Chondrocyte (in vitro differentiated cells): ENCODE data around the gene GRK3. TPM values are rescaled to one million over a fixed set of nuclear protein-coding genes. Genes with fewer than 3 reads are reported as not detected.
"Not testable (repeated sequence)": the region's sequence is repeated elsewhere in the genome, so short reads cannot be mapped to it uniquely, and the experiment has no call there.

Source experiments
- DNase-seq: peaks from one replicate; pipeline ENCODE4 v3.0.0; 2021; ENCODE audit warnings: mixed read lengths, low spot score
- H3K27ac Mint-ChIP-seq: one replicate; pipeline ENCODE4 v1.8.0; 2021; ENCODE audit warnings: mild to moderate bottlenecking, moderate library complexity, mixed read lengths; ENCODE audit not compliant: unreplicated experiment
- H3K27me3 Mint-ChIP-seq: 2 replicates; pipeline ENCODE4 v1.8.0; 2021; ENCODE audit warnings: low read depth, mixed read lengths
- H3K36me3 Mint-ChIP-seq: 2 replicates; pipeline ENCODE4 v1.8.0; 2021; ENCODE audit warnings: low read depth, mixed read lengths
- H3K4me1 Mint-ChIP-seq: 2 replicates; pipeline ENCODE4 v1.8.0; 2021; ENCODE audit warnings: low read depth, mild to moderate bottlenecking, mixed read lengths
- H3K4me3 Mint-ChIP-seq: one replicate; pipeline ENCODE4 v1.8.0; 2021; ENCODE audit warnings: mild to moderate bottlenecking, moderate library complexity, mixed read lengths; ENCODE audit not compliant: unreplicated experiment
- H3K9me3 Mint-ChIP-seq: 2 replicates; pipeline ENCODE4 v1.8.0; 2021; ENCODE audit warnings: low read depth, mixed read lengths
- CTCF ChIP-seq: fragments of 200-600 bp; sonication (generic); IDR thresholded peaks from 2 replicates; pipeline ENCODE4 v1.5.0; 2021; ENCODE audit warnings: antibody characterized with exemption, mild to moderate bottlenecking, moderate library complexity
- total RNA-seq: library from RNA; stranded (reverse); gene quantifications from 3 replicates; pipeline ENCODE4 v1.2.1, GENCODE V29; 2021

Gene GRK3
- total RNA-seq, 1 donor from 2014 or later = 2.0 TPM

DNA sequence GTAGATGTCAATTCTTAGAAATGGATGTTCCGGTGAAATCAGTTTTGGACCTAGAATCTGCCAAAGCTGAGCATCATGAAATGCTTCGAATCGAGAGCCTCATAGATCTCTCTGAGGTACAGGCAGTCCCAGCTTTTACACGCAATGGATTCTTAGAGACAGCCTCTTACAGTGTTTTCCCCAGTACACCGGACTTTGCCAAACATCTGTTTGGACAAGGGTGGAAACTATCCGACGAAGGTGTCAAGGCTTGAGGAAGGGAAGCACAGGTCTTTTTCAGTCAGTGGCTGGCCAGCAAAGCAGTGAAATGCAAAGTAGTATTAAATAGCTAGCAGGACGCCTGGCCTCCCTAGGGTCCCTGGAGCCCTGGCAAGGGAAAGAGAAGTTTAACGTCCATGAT, 4.9 kb downstream of the GRK3 start:
- no peak for TF ChIP-seq CTCF
- DNase-seq = no peak
- no peak overlapping the region for H3K27ac Mint-ChIP-seq
- no peaks in the 10 kb centered on the region for H3K36me3 Mint-ChIP-seq
- no peaks in the 10 kb centered on the region for H3K9me3 Mint-ChIP-seq
- H3K4me1 Mint-ChIP-seq = peaks cover 6% of the 10 kb centered on the region
- H3K27me3 Mint-ChIP-seq = peaks cover 11% of the 10 kb centered on the region
- H3K4me3 Mint-ChIP-seq = no peak overlapping the region

DNA sequence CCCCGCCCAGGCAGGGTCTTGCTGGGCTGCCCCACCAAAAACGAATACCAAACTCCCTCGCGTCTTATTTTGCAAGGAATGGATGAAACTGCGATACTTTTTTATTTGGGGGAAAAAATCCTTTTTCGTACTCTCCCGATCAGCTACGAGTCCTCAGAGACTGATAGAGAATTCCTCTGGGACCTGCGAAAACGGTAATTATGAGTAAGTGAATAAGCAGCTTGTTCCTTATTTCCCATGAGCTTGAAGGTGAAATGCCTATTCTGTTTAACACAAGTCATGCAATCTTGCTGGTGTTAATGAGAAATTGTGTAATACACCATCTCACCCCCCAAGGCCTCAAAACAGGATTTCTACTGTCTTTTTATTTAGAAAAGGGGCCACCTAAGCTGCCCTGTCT, 5.5 kb downstream of the GRK3 start:
- TF ChIP-seq CTCF = no peak
- no peaks in the 10 kb centered on the region for H3K36me3 Mint-ChIP-seq
- H3K4me1 Mint-ChIP-seq = peaks cover 6% of the 10 kb centered on the region
- H3K4me3 Mint-ChIP-seq = no peak overlapping the region
- no peak overlapping the region for H3K27ac Mint-ChIP-seq
- no peaks in the 10 kb centered on the region for H3K9me3 Mint-ChIP-seq
- no peak for DNase-seq
- H3K27me3 Mint-ChIP-seq = peaks cover 11% of the 10 kb centered on the region

GRCh38 chr22:25570486-25570885, 6.0 kb downstream of the GRK3 start:
- Mint-ChIP-seq H3K4me1 (peaks cover 3% of the 10 kb centered on the region), H3K9me3 (no peaks in the 10 kb centered on the region), H3K36me3 (no peaks in the 10 kb centered on the region), H3K27ac (no peak overlapping the region), H3K27me3 (peaks cover 10% of the 10 kb centered on the region), H3K4me3 (no peak overlapping the region)
- no peak for DNase-seq
- TF ChIP-seq CTCF = no peak

GRCh38 chr22:25571969-25572707, 7.7 kb downstream of the GRK3 start:
- not testable (repeated sequence) for H3K9me3 Mint-ChIP-seq, DNase-seq, H3K4me1 Mint-ChIP-seq, H3K27ac Mint-ChIP-seq, H3K36me3 Mint-ChIP-seq, H3K4me3 Mint-ChIP-seq, H3K27me3 Mint-ChIP-seq

DNA sequence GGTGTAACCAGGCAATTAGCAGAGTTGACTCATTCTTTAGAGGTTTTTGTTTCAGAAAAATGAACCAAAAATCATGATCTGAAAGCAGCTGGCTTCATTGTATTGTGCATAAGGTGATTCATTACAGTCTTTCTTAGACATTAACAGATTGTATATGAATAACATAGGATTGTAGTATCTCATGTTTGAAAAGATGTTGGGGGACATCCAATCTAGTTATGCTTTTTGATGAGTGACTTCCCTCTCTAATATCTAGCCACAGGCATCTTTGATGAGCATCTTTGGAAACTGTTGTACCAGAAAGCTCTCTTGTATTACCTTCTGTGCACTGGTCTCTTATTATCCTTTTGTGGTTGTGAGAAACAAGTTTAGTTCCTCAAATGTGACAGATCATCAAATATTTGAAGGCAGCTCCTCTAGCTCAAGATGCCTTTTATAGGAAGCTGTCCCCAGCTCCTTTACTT, 8.3 kb downstream of the GRK3 start:
- H3K36me3 Mint-ChIP-seq = no peaks in the 10 kb centered on the region
- DNase-seq = no peak
- H3K4me1 Mint-ChIP-seq = no peaks in the 10 kb centered on the region
- no peak overlapping the region for H3K4me3 Mint-ChIP-seq
- no peaks in the 10 kb centered on the region for H3K9me3 Mint-ChIP-seq
- H3K27ac Mint-ChIP-seq = no peak overlapping the region
- no peak for TF ChIP-seq CTCF
- H3K27me3 Mint-ChIP-seq = peaks cover 8% of the 10 kb centered on the region

DNA sequence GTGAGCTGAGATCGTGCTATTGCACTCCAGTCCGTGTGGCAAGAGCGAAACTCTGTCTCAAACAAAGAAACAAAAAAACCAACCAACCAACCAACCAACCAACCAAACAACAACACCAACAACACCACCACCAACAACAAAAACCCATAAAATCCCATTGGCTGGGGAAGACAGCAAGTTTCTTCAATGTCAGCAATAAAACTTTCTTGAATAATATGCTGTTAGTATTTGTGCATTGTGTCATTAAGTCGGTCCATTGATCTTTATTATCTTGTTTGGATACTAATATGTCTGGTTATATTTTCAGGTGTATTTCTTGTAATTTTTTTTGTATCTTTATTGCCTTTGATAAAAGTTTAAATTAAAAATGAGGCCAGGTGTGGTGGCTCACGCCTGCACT, 9.4 kb downstream of the GRK3 start:
- Mint-ChIP-seq H3K27me3 (peaks cover 8% of the 10 kb centered on the region), H3K9me3 (peaks cover 5% of the 10 kb centered on the region), H3K27ac (no peak overlapping the region), H3K4me1 (no peaks in the 10 kb centered on the region), H3K4me3 (no peak overlapping the region), H3K36me3 (peaks cover 2% of the 10 kb centered on the region)
- no peak for DNase-seq
- no peak for TF ChIP-seq CTCF
